Measurements from ENCODE around the gene EGR1.
"Not testable (repeated sequence)": the region's sequence is repeated elsewhere in the genome, so short reads cannot be mapped to it uniquely, and the experiment has no call there.

Gene EGR1

DNA sequence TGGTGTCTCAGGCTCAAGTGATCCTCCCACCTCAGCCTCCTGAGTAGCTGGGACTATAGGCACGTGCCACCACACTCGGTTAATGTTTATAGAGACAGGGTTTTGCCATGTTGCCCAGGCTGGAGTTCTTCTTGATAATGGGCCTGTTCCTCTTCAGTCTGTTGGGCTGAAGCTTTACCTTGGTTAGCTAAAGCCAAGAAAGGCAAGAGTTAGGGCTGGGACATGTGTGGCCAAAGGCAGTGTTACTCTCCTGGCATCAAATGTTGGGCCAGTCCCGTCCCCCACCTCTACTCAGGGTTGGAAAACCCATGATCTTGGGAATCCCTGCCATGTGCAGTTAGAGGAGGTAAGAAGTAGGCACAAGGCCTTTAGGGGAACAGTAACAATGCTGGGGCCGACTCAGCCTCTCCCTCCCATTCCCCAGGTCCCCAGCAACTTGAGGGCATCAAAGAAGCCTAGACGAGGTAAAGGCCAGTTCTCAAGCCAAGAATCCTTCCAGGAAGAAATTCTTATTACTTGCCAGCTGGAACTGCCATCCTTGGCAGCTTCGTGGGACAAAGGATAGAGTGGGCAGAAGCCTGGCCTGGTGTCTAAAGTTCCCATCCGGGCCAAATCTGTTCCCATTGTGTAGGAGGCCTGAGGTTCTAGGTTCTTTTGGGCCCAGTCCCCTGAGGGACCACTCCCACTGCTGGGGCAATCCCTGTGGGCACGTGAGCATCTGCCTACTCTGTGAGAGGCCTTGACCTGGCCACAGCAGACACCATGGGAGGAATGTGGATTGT lies 4.5 kb downstream of the EGR1 start:
- peak; percentile 78 for DNase-seq (ENCODE audit: low read depth)

DNA sequence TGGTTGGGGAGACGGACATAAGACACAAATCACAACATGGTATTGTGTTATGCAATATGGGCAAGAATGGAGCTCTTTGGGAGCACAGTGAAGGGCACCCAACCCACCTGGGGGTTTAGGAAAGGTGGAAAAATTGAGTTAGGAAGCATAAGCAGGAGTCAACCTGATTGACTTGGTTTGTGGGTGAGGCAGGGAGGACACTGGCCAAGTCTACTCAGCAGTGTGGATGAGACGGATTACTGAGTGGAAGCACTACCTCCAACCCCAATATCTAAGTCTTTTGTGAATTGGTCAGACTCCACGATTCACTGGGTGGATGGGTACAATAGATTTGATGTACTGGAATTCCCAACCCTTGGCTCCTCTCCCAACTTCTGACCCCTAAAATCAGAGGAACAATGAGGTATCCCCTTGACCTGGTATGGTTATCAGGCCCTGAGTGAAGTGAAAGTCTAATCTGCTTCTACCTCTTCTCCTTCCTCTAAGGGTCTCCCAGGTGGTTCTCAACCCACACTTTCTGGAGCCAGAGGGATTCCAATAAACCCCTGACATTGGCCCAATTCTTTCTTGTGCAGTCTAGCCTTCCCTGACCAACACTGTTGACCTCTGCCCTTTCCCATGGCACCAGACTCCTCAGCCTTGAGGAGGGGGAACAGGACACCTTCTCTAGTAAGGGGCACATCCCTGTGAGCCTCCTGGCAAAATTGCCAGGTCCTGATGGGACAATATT lies 5.2 kb downstream of the EGR1 start:
- DNase-seq (ENCODE audit: low read depth) = no peak

DNA sequence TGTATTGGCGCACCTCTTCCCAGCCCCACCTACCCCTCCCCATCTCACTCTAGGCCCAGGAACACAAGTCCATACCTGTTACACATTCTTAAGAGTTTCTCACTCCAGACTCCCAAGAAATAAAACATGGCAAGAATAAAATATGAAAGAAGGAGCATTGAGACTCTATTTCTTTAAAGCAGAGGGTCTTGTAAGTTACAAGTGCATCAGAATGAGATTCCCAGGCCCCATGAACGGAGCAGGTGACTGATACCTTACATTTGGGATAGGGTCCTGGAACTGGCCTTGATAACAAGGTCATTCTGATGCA lies 5.7 kb downstream of the EGR1 start:
- peak; percentile 30 for DNase-seq (ENCODE audit: low read depth)

DNA sequence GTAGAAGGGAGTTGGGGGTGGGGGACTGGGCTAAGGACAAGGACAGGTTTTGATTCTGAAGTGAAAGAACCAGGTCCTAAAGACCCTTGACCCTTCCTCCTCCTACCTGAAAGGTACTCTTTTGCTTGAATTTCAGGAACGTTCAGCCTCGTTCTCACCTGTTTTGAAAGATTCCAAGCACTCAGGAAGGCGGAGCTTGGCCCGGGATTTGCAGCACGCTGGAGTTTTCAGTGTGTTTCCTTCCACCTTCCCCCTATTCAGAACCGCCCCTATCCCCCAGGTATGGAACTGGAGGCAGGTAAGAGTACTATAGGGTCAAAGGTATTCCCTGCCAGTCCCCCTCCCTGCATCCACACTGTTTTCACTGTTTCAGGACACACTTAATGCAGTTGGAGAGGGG lies 7.1 kb downstream of the EGR1 start:
- no peak for DNase-seq (ENCODE audit: low read depth)

DNA sequence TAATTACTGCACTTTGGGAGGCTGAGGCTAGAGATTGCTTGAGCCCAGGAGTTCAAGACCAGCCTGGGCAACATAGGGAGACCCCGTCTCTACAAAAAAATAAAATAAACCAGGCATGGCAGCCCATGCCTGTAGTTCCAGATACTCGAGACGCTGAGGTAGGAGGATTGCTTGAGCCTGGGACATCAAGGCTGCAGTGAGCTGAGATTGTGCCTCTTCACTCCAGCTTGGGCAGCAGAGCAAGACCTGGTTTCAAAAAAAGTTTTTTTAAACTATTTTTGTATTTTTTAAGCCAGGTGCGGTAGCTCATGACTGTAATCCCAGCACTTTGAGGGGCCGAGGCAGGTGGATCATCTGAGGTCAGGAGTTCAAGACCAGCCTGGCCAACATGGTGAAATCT lies 7.9 kb downstream of the EGR1 start:
- DNase-seq (ENCODE audit: low read depth) = not testable (repeated sequence)

DNA sequence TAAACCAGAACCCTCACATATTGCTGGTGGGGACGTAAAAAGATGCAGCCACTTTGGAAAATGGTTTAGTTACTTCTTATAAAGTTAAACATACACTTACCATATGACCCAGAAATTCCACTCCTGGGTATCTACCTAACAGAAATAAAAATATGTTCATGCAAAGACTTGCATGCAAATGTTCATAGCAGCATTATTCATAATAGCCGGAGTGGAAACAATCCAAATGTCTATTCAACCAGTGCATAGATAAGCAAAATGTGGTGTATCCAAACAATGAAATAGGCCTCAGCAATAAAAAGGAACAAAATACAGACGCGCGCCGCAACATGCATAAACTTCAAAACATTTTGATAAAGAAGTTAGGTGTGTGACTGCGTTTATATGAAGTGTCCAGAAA lies 11.6 kb downstream of the EGR1 start:
- no peak for DNase-seq (ENCODE audit: low read depth)

DNA sequence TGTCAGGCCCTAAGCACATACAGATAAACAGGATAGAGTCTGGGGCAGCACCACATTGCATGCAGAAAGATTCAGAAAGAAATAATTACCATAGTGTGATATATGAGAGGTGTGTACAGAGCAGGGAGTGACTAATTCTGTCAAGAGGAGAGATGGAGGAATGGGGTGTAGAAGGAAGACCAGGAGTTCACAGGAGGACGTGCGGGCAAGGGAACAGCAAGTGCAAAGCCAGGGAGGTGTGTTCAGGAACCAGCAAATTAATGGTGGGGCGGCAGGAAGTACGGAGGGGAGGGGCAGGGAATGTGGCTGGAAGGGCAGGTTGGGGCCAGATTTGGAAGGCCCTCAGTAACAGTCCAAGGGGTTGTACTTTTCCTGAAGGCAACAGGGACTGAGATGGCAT lies 17.4 kb downstream of the EGR1 start:
- no peak for DNase-seq (ENCODE audit: low read depth)

DNA sequence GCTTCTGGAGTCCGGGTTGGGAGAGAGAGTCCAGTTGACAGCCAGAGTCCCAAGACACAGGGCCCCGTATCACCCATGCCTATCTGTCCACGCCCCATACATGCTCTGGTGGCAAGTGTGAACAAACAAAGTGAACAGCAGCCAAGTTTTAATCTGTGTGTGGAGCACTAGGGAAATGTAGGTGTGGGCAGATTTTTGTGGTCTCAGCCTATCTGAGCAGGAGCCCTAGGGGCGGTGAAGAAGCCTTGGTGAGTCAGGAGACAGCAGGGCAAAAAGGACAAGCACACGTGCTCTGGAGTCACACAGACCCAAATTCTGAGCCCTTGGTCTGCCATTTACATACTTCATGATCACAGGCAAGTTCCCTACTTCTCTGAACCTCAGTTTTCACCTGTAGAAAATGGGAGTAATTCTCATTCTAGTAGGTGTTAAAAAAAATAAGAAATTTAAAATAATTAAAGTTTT lies 23.2 kb downstream of the EGR1 start:
- DNase-seq (ENCODE audit: low read depth) = peak; percentile 82

DNA sequence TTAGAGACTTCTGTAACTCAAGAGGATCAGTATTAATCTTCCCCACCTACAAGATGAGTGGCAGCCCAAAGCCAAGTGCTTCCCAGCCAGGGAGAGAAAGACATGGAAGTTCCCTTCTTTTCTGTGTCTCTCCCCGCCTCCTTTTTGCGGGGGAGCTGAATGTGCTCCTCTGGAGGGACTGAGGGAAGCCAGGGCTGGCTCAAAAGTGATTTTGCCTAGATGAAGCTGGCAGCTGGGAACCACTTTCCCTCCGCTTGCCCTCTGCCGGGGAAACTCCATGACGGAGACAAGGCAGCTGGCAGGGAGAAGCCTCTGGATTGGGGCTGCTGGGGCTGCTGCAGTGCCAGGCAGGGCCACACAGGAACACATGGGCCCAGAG lies 24.4 kb downstream of the EGR1 start:
- no peak for DNase-seq (ENCODE audit: low read depth)

DNA sequence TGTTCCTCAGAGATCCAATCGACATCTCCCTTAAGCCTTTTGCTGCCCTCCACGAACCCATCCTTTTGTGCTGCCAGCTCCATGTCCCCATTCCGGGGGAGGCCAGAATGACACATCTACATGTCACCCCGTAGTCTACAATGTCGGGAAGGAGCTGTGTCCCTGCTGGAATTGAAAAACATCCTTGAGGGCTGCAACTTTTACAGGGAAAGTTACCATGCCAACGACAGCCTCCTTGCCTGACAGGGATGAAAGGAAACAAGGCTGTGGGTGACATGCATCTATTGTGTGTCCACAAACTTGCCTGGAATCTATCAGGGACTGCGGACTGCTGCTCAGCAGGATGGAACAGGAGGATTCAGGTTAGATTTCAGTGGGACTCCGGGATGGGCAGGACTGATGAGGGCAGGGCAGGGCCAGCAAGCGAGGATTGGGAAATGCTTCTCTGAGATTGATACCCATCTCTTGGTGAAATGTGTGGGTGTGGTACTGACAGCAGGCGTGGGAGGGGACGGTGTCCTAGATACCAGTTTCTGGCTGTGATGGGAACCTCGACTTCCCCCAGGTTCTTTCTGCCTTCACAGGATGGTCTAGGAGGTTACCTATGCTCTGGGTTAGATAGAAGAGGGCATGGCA lies 25.5 kb downstream of the EGR1 start:
- DNase-seq (ENCODE audit: low read depth) = no peak

DNA sequence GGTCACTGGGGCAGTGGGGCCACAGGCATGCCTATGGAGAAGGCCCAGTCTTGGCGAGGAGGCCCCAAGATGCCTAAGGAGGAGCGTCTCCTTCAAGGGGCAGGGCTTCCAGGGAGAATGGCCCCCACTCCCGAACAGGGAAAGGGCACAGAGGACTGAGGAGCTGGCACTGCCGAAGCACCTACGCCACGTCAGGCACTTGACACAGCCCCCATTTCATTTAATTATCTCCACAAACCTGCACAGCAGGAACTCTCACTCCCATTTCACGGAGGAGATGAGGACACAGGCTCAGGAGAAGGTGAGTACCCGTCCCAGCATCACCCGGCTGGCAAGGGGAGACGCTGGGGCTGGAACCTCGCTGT lies 26.0 kb downstream of the EGR1 start:
- DNase-seq (ENCODE audit: low read depth) = no peak

DNA sequence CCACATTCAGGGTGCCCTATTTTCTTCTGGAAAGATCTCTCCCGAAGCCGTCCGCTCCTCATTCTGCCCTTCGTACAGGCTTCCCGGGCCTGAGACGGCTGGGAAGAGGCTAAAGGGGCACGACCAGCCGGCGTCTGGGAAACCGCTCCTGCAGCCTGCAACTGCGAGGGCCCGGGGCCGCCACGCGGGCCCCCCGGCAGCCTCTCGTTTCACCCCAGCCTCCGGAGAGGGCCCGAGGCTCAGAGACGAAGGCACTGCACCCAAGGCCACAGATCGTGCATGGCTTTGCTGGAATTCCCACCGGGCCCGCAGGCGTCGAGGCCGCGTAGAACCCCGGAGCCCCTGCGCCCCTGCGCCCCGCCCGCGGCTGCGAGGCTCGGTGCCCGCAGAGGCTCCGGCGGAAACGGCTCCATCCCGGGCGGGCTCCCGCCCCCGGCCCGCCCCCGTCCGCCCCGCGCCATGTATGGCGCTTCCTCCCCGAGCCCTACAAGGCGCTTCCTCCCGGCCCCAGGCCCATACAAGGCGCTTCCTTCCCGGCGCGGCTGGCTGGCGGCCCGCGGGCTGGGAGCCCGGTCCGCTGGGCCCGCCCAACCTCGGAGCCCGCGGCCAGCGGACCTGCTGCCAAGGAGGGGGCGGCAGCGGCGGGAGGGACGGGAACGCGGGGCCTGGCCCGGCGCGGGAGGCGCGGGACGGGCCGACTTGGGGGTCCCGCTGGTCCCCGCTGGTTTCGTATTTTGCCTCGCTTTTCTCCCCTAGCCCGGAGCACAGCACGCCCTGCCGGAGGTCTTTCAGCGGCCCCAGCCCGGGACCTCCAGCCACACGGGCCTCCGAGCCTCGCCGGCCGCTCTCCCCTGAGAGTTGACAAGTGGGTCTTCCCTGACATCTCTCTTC lies 26.6 kb downstream of the EGR1 start:
- DNase-seq (ENCODE audit: low read depth) = peak; percentile 93

DNA sequence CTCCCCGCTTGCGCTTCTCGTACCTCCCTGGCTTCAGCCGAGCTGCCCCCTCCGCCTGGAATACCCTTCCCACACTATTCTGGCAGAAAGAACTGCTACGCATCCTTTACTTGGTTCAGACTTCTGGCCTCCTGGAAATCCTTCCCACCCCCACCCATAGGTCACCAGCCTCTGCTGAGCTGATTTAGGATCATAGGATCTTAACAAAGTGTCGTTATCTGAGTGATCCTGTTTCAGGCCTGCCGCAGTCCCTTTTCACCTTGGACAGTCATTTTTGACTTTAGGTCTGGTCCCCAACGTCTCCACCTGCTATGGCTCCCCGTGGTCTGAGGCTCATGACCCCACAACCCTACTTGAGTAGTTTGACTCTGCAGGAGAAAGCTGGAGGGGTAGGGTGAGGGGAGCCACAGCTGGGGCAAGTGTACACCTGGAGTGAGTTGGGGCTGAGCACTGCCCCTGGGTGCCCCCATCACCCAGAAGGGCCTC lies 27.3 kb downstream of the EGR1 start:
- no peak for DNase-seq (ENCODE audit: low read depth)

DNA sequence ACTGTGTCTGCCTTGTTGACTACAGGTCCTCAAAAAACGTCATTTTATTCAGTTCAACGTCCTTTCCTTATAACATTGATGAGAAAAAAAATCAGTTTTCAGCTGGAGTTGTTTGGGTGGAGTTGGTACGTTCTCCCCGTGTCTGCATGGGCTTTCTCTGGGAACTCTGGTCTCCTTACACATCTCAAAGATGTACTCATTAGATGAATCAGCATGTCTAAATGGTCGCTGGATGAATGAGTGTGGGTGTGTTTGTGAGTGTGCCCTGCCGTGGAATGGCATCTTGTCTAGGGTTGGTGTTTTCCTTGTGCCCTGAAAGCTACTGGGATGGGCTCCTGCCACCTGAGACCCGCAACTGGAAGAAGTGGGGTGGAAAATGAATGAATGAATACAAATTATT lies 30.1 kb downstream of the EGR1 start:
- no peak for DNase-seq (ENCODE audit: low read depth)

DNA sequence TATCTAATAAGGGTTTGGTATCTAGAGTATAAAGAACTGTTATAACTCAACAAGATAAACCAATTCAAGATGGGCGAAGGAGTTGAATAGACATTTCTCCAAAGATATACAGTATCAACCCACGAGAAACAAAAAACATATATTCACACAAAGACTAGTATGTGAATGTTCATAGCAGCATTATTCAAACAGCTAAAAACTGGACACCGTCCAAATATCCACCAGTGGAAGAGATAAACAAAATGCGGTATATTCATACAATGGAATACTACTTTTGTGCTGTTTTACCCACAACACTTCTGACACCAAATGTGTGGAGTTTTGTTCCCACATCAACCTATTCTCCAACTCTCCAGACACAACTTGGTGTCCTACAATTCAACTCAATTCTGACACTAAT lies 33.1 kb downstream of the EGR1 start:
- DNase-seq (ENCODE audit: low read depth) = no peak

DNA sequence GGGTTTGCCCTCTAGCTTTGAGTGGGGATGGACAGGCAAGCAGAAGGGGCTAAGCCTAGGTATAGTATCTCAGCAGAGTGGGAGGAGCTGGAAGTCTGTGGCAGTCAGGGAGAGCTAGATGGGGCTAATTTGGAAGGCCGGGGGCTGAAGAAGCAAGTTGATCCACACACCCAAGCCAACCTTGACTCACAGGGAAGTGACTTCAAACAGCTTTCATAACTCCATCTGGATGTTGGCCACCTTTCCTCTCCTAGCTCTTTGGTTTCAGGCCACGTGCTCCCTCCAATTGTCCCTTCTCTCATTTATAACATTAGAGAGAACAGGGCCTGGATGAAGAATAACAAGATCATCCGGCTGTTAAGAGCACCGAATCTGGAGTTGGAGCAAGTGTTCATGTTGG lies 36.8 kb downstream of the EGR1 start:
- no peak for DNase-seq (ENCODE audit: low read depth)

DNA sequence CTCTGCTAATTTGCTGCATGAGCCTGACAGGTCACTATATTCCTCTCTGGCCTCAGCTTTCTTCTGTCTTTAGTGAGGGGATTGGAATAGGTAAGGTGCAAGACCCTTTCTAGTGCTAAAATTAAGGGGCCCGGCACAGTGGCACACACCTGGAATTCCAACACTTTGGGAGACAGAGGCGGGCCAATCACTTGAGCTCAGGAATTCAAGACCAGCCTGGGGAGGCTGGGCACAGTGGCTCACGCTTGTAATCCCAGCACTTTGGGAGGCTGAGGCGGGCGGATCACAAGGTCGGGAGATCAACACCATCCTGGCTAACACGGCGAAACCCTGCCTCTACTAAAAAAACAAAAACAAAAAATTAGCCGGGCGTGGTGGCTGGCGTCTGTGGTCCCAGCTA lies 37.2 kb downstream of the EGR1 start:
- no peak for DNase-seq (ENCODE audit: low read depth)

DNA sequence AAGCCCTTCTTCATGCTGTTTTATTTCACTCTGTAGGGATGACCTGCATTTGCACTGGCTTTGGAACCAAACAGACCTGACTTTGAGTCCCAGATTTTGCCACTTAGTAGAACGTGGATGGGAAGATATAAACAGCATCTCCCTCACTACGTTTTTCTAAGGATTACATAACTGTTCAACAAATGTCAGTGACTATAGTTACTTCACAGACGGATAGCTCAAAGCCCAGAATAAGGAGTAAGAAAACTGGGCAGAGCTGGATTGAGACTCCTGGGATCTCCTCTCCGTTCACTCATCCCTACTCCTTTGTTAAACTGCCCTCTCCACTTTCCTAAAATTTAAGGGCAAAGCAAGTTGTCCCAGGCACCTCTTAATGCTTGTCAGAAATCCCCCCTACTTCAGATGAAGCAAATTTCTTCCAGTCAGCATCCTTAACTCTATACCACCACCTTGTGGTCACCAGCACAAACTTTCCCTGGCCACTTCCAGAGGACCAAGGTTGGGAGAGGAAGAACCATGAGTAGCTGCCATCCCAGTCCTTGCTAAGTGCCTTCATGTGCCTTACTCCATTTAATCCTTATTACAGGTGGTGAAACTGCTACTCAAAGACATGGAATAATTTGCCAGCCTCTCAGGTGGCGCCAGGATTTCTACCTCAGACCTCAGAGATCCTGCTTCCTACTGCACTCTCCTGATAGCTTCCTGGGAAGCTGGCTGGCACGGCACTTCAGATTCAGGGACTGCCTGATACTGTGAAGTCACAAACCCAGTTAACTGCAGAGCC lies 38.4 kb downstream of the EGR1 start:
- peak; percentile 79 for DNase-seq (ENCODE audit: low read depth)

DNA sequence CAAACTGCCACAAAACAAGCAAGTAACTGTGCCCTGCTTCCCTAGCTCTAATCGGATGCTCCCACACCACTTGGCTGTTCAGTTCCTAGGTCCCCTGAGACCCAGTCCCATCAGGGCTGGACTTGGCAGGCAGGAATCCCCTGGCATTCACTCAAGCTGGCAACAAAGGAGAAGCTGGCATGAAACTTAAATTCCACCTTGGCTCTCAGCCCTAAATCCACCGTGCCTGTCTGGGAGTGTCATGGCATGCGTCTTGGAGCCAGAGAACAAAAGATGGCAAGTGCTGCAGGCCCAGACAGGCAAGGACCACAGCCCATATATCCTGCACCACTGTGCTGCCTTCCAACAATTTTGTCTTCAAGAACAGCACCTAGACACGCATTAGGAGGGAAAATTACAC lies 39.5 kb downstream of the EGR1 start:
- no peak for DNase-seq (ENCODE audit: low read depth)

DNA sequence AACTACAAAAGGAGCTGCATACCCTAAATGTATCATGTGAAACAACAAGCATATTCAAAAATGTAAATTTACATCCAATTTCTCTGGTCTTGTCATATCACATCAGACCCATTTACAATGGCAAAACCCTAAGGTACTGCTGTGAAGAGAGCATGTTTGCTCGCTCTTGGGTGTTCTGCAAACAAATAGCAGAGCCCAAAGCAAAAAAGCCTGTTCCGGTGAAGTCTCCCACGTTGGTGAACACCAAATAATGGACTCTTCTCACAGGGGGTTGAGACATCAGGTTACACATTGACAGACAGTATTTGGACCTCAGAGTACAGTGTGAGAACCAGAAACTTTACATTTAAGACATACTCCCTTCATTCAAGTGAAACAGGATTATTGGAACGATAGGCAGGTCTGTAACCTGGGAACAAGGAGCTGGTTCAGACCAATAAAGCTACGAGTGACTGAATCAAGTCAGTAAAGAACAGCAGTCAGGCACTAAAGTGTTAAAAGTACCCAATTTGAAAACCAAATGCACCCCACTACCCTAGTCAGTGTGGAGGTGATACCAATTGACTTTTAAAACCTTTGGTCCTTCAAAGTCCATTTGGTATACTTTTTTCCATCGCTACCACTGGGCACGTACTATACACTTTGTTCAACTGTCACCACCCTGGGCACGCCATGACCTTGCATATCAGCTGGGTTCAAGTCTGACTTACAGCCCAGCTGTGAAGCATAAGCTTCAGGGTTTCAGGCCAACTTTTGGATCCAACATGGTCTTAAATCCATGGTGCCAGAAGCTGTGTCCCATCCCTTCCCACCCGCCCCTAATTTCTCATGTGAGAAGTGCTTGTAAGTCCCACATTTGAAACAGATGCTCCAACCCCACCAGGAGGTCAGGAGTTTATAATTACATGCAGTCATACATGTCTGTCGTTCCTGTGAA lies 41.4 kb downstream of the EGR1 start:
- no peak for DNase-seq (ENCODE audit: low read depth)

Data from ELR (cell line).